NCI-H1436 treated with DMSO at 0.1 percent for 48 hours (cell line): ENCODE data around the gene OLIG2.

Experiments
- DNase-seq: peaks from one replicate; lab custom pipeline; 2025; lab: John Stamatoyannopoulos, UW

The OLIG2 gene

GRCh38 chr21:33033094-33033951 is 7.6 kb downstream of the OLIG2 start:
- DNase-seq = no peak

DNA sequence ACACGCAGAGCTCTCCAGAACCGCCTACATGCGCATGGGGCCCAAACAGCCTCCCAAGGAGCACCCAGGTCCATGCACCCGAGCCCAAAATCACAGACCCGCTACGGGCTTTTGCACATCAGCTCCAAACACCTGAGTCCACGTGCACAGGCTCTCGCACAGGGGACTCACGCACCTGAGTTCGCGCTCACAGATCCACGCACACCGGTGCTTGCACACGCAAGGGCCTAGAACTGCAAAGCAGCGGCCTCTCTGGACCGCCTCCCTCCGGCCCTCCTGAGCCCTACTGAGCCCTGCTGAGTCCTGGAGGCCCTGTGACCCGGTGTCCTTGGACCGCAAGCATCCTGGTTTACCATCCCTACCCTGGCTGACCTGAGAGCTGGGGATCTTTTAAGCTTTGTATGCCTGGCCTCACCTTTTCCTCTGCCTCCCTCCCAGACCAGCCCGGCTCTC is 8.3 kb downstream of the OLIG2 start:
- no peak for DNase-seq

DNA sequence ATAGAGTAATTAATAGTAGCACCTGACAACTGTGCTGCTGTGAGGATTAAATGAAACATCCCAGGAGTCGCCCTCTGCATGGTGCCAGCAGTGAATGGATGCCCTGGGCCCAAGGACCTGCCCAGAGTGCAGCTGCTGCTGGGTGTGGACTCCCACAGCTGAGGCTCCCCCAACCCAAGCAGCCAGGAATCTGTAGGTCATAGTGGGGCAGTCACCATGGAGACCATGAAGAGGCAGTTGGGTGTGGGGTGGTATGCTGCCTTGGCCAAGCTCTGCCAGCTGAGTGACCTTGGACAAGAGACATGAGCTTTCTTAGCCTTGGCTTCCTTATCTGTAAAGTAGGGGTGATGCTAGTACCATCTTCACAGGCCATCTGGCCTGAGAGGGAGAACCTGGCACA is 9.4 kb downstream of the OLIG2 start:
- DNase-seq = no peak

DNA sequence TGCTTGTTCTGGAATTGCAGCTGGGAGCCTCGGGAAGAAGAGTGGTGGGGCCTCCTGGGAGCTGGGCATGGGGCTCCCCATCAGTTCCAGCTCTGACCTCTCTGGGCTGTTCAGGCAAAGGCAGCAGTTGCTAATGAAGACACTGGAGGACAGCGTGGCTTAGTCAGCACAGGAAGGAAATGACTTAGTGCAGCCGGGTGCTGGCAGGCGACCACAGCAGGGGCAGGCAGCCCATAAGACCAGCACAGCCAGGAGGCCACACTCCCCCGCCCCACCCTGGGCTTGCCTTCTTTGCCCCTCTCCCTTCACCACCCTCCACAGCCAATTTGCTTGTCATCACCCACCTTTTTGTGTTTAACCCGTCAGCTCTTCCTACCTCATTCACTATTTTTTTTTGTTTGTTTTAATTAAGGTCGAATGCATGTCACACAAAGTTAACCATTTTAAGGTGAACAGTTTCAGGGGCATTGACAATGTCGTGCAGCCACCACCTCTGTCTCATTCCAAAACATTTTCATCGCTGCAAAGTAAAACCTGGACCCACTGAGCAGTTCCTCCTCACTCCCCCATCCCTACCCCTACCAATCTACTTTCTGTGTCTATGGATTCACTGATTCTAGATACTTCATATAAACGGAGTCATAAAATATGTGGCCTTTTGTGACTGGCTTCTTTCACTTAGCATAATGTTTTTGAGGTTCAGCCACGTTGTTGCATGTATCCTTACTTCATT is 10.9 kb downstream of the OLIG2 start:
- no peak for DNase-seq

DNA sequence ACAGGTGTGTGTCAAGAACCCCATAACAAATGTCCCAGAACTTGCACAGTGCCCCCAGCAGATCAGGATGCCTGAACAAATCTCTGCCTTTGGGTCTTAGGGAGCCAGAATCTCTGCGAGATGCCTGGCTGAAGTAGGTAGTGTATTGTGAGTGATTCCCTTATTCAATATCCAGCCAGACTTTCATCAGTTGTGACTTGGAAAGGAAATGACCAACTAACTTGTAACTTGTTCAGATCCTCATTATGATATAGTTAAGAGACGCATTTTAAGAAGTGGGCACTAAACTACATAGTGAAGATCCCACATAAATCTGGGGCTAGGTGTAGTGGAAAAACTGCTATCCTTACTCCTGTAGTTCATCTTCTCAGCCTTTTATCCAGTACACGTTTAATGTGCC is 11.8 kb downstream of the OLIG2 start:
- no peak for DNase-seq

DNA sequence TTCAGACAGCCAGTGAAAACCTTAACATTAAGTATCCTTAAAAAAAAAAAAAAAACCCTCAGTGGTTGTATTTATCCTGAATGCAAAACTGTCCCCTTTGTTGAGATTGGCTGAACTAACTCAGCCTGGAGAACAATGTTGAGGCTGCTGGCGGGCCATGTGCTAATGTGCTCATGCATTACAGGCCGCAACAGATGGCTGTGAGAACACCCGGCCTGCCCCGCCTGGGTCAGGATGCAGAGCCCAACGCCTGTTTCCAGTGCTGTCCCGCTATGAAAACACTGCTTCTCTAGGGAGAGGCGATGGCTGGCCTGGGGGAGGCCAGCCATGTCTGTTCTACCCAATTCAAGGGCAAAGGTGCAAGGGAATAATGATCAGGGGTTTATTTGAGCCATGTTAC is 13.8 kb downstream of the OLIG2 start:
- no peak for DNase-seq

GRCh38 chr21:33040215-33040614 is 14.5 kb downstream of the OLIG2 start:
- no peak for DNase-seq

DNA sequence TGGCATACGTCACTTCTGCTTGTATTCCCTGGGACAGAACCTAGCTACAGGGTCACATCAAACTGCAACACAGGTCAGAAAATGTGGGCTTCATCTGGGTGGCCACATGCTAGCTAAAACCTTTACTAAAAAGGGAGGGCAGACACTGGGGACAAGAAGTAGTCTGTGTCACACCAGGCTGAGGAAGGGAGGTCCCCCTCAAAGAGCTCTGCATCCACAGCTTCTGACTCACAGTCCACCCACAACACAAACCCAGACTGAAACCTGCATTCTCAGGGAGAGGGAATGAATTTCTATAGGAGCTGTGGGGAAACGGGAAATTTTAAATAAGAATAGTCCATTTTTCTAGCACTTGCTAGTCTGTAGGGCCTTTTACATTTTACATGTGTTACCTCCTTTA is 16.2 kb downstream of the OLIG2 start:
- DNase-seq = no peak

- no peak for DNase-seq
These were observed 17.1 kb downstream of the OLIG2 start for GRCh38 chr21:33042812-33043211.

DNA sequence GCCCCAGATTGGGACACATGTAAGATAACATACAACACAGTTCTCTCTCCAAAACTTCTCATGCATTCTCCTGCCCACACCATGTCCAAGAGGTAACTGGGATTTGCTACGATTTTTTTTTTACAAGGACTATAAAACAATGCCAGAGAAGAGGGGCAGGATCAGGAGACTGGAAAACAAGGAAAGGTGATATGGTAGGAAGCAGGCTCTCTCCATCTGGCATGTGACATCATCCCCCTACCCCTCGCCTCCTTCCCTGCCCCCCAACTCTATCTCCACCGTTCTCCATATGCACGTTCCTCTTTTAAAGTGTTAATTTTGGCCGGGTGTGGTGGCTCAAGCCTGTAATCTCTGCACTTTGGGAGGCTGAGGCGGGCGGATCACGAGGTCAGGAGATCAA is 20.7 kb downstream of the OLIG2 start:
- no peak for DNase-seq

- DNase-seq = no peak
These were observed 21.5 kb downstream of the OLIG2 start for GRCh38 chr21:33047231-33047630.

- DNase-seq = no peak
These were observed 26.2 kb downstream of the OLIG2 start for GRCh38 chr21:33051925-33052324.

GRCh38 chr21:33053951-33054350 is 28.2 kb downstream of the OLIG2 start:
- DNase-seq = no peak

DNA sequence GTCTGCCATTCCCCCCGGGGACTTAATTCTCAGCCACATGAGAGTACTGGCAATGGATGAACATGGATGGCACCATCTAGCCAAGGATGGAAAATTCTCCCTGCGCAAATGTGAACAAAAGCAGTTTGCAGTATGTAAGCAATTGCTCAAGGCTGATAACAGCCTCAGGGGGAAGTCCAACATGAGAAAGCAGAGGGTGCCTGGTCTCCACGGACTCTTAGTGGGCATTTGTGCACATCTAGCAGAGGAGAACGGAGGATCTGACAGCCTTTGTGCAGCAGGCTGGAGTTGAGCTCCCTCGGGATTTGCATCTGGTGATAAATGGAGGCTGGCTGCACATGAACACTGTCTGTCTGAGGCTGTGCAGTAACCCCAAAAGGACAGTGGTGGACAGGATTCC is 30.3 kb downstream of the OLIG2 start:
- no peak for DNase-seq

GRCh38 chr21:33057385-33057940 is 31.7 kb downstream of the OLIG2 start:
- no peak for DNase-seq

- DNase-seq = no peak
These were observed 32.8 kb downstream of the OLIG2 start for GRCh38 chr21:33058527-33058926.

- no peak for DNase-seq
These were observed 33.2 kb downstream of the OLIG2 start for GRCh38 chr21:33058957-33059356.

DNA sequence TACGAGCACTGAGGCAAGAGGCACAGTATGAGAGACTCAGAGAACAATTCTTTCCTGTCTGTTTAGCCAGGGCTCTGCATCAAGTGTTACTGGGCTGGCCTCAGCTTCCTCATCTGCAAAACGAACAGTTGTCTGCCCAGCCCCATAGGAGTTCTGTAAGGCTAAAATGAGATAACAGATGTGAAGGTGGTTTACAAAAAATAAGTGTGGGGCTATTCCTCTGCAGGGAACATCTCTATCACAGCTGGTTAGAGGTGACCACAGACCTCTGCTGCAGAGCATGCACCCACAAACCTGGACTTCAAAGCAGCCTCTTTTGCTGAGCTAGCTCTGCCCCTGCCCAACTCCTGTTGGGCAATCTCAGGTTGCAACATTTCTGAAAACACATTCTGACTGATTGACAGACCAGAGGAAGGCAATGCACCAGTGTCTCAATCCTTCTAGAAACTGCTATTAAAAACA is 33.7 kb downstream of the OLIG2 start:
- DNase-seq = no peak

DNA sequence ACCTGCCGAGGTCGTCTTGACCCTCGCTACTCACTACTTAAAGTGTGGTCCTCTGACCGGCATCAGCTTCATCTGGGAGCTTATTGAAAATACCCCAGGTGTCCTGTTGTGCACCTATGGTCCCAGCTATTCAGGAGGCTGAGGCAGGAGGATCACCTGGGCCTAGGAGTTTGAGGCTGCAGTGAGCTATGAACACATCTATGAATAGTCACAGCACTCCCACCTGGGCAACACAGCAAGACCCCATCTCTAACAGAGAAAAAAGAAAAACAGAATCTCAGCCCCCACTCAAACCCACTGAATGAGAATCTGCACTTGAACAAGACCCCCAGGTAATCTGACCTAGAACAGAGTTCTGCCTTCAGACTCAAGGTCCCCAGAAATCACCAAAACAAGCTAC is 35.5 kb downstream of the OLIG2 start:
- no peak for DNase-seq

GRCh38 chr21:33063375-33063883 is 37.7 kb downstream of the OLIG2 start:
- no peak for DNase-seq

GRCh38 chr21:33063907-33064622 is 38.3 kb downstream of the OLIG2 start:
- no peak for DNase-seq
